ENCODE data around the gene PRPF40A.

DNA sequence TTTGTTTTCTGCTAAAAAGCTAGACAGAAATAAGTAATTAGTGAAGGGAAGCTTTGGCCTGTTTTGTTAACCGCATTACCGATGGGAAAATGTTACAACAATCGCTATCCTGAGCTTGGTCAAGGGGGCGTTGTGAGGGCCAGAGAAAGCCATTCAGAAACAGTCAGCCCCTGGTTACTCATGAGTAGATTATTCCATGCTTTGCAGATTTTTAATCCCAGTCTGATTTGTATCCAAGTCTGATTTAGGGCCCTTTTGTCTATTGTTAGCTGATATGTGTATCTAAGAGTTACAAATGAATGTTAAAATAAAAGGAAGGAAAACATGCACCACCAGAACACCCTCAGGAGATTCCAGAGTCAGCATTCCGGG lies 99.1 kb downstream of the PRPF40A start:
- TF ChIP-seq, protein P1, sequence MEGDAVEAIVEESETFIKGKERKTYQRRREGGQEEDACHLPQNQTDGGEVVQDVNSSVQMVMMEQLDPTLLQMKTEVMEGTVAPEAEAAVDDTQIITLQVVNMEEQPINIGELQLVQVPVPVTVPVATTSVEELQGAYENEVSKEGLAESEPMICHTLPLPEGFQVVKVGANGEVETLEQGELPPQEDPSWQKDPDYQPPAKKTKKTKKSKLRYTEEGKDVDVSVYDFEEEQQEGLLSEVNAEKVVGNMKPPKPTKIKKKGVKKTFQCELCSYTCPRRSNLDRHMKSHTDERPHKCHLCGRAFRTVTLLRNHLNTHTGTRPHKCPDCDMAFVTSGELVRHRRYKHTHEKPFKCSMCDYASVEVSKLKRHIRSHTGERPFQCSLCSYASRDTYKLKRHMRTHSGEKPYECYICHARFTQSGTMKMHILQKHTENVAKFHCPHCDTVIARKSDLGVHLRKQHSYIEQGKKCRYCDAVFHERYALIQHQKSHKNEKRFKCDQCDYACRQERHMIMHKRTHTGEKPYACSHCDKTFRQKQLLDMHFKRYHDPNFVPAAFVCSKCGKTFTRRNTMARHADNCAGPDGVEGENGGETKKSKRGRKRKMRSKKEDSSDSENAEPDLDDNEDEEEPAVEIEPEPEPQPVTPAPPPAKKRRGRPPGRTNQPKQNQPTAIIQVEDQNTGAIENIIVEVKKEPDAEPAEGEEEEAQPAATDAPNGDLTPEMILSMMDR (IDR thresholded peaks at IDR 0.05; ENCODE audit: control extremely low read depth in 1 of 3, insufficient read depth in 1 of 3, low read depth in 1 of 3, low read length in 3 of 3): no peak
- no peak for TF ChIP-seq EZH2 (IDR thresholded peaks at IDR 0.05; ENCODE audit: low read depth, low read length, severe bottlenecking)

Measured in H1 (cell line).